ENCODE results near the gene PTPRG. TPM values are rescaled to one million over a fixed set of nuclear protein-coding genes. Genes with fewer than 3 reads are reported as not detected.

The PTPRG gene
- total and polyA plus RNA-seq, 4 donors = 3.6 to 35.6 (median 8.1) TPM

- DNase-seq (ENCODE audit: low spot score) = no peak
- Histone ChIP-seq H3K4me1 (ENCODE audit: control insufficient read depth in 4 of 4, insufficient read depth in 4 of 4, low read length in 3 of 4) (no peaks in the 10 kb centered on the region), H3K36me3 (ENCODE audit: control insufficient read depth in 4 of 4, insufficient read depth in 3 of 4, low read depth in 1 of 4, low read length in 3 of 4) (peaks cover 2 to 10% (median 2%) of the 10 kb centered on the region in 4 donors), H3K27me3 (ENCODE audit: control insufficient read depth in 4 of 4, insufficient read depth in 4 of 4, low read length in 3 of 4) (no peaks in the 10 kb centered on the region), H3K4me3 (ENCODE audit: low read depth in 1 of 3, low read length in 3 of 3) (no peak overlapping the region), H3K9me3 (ENCODE audit: control insufficient read depth in 4 of 4, low read length in 3 of 4) (no peaks in the 10 kb centered on the region), H3K27ac (ENCODE audit: low read depth in 1 of 2, low read length in 2 of 2) (no peak overlapping the region), H3K9ac (ENCODE audit: low read depth in 1 of 2, low read length in 2 of 2) (no peak overlapping the region)
- TF ChIP-seq, protein P1, sequence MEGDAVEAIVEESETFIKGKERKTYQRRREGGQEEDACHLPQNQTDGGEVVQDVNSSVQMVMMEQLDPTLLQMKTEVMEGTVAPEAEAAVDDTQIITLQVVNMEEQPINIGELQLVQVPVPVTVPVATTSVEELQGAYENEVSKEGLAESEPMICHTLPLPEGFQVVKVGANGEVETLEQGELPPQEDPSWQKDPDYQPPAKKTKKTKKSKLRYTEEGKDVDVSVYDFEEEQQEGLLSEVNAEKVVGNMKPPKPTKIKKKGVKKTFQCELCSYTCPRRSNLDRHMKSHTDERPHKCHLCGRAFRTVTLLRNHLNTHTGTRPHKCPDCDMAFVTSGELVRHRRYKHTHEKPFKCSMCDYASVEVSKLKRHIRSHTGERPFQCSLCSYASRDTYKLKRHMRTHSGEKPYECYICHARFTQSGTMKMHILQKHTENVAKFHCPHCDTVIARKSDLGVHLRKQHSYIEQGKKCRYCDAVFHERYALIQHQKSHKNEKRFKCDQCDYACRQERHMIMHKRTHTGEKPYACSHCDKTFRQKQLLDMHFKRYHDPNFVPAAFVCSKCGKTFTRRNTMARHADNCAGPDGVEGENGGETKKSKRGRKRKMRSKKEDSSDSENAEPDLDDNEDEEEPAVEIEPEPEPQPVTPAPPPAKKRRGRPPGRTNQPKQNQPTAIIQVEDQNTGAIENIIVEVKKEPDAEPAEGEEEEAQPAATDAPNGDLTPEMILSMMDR (IDR thresholded peaks at IDR 0.05; ENCODE audit: low read depth, low read length, missing input control) = no peak
- no peak for TF ChIP-seq FOXA2 (IDR thresholded peaks at IDR 0.05)
- TF ChIP-seq SP1 (IDR thresholded peaks at IDR 0.05) = no peak
- no peak for TF ChIP-seq YY1 (IDR thresholded peaks at IDR 0.05)
- TF ChIP-seq MAX (IDR thresholded peaks at IDR 0.05) = no peak
- TF ChIP-seq, protein P2, sequence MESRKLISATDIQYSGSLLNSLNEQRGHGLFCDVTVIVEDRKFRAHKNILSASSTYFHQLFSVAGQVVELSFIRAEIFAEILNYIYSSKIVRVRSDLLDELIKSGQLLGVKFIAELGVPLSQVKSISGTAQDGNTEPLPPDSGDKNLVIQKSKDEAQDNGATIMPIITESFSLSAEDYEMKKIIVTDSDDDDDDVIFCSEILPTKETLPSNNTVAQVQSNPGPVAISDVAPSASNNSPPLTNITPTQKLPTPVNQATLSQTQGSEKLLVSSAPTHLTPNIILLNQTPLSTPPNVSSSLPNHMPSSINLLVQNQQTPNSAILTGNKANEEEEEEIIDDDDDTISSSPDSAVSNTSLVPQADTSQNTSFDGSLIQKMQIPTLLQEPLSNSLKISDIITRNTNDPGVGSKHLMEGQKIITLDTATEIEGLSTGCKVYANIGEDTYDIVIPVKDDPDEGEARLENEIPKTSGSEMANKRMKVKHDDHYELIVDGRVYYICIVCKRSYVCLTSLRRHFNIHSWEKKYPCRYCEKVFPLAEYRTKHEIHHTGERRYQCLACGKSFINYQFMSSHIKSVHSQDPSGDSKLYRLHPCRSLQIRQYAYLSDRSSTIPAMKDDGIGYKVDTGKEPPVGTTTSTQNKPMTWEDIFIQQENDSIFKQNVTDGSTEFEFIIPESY (IDR thresholded peaks at IDR 0.05) = no peak
- TF ChIP-seq, protein P3, sequence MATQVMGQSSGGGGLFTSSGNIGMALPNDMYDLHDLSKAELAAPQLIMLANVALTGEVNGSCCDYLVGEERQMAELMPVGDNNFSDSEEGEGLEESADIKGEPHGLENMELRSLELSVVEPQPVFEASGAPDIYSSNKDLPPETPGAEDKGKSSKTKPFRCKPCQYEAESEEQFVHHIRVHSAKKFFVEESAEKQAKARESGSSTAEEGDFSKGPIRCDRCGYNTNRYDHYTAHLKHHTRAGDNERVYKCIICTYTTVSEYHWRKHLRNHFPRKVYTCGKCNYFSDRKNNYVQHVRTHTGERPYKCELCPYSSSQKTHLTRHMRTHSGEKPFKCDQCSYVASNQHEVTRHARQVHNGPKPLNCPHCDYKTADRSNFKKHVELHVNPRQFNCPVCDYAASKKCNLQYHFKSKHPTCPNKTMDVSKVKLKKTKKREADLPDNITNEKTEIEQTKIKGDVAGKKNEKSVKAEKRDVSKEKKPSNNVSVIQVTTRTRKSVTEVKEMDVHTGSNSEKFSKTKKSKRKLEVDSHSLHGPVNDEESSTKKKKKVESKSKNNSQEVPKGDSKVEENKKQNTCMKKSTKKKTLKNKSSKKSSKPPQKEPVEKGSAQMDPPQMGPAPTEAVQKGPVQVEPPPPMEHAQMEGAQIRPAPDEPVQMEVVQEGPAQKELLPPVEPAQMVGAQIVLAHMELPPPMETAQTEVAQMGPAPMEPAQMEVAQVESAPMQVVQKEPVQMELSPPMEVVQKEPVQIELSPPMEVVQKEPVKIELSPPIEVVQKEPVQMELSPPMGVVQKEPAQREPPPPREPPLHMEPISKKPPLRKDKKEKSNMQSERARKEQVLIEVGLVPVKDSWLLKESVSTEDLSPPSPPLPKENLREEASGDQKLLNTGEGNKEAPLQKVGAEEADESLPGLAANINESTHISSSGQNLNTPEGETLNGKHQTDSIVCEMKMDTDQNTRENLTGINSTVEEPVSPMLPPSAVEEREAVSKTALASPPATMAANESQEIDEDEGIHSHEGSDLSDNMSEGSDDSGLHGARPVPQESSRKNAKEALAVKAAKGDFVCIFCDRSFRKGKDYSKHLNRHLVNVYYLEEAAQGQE (IDR thresholded peaks at IDR 0.05) = no peak
- TF ChIP-seq, protein P4, sequence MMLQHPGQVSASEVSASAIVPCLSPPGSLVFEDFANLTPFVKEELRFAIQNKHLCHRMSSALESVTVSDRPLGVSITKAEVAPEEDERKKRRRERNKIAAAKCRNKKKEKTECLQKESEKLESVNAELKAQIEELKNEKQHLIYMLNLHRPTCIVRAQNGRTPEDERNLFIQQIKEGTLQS (IDR thresholded peaks at IDR 0.05) = no peak
- TF ChIP-seq JUND (IDR thresholded peaks at IDR 0.05) = no peak
- TF ChIP-seq RAD21 (IDR thresholded peaks at IDR 0.05) = no peak
- 95% methylated on average over 2 of the region's 2 CpGs for WGBS
Measured at GRCh38 chr3:62289922-62290321, 728.6 kb downstream of the PTPRG start.

DNA sequence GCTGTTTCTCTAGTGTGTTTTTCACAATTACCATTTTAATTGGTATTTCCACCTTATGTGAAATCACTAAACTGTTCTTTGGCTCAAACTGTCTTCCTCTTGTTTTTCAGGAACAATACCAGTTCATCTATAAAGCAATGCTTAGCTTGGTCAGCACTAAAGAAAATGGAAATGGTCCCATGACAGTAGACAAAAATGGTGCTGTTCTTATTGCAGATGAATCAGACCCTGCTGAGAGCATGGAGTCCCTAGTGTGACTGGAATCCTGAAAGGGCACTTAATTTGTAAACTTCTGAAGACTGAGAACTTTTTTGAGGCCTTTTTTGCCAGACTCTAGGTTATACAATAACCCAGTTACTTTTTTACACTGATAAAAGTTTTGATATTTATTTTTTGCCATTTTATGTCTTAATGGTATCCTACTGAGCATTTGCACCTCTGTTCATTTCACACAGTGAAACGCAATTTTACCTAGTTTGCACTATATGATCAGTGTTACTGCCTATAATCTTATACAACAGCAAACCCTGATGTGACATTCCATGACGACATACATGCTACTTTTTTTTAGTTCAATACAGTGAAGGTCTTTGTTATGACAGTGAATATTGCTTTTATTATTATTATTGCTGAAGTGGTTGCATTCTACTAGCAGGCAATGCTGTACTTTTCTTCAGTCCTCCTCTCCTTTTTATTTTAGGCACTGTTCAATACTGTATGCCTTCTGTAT is 731.8 kb downstream of the PTPRG start:
- 98% methylated on average over 2 of the region's 2 CpGs for WGBS
- H3K27ac ChIP-seq (ENCODE audit: low read depth in 1 of 2, low read length in 2 of 2) = no peak overlapping the region
- TF ChIP-seq, protein P2 (IDR thresholded peaks at IDR 0.05) = no peak
- TF ChIP-seq FOXA1 (IDR thresholded peaks at IDR 0.05) (no peak), RAD21 (IDR thresholded peaks at IDR 0.05) (no peak), TAF1 (conservative IDR thresholded peaks at IDR 0.05) (no peak)
- TF ChIP-seq, protein P3 (IDR thresholded peaks at IDR 0.05) = no peak

More for the DNA sequence above, 731.8 kb downstream of the PTPRG start:
- peaks cover 2 to 10% (median 2%) of the 10 kb centered on the region in 4 donors for H3K36me3 ChIP-seq (ENCODE audit: control insufficient read depth in 4 of 4, insufficient read depth in 3 of 4, low read depth in 1 of 4, low read length in 3 of 4)
- H3K4me1 ChIP-seq (ENCODE audit: control insufficient read depth in 4 of 4, insufficient read depth in 4 of 4, low read length in 3 of 4) = no peaks in the 10 kb centered on the region
- no peaks in the 10 kb centered on the region for H3K9me3 ChIP-seq (ENCODE audit: control insufficient read depth in 4 of 4, low read length in 3 of 4)
- no peak overlapping the region for H3K4me3 ChIP-seq (ENCODE audit: low read depth in 1 of 3, low read length in 3 of 3)
- no peaks in the 10 kb centered on the region for H3K27me3 ChIP-seq (ENCODE audit: control insufficient read depth in 4 of 4, insufficient read depth in 4 of 4, low read length in 3 of 4)
- H3K9ac ChIP-seq (ENCODE audit: low read depth in 1 of 2, low read length in 2 of 2) = no peak overlapping the region
- DNase-seq (ENCODE audit: low spot score) = no peak

All from liver (tissue), 9 donors.